Neural crest cell (in vitro differentiated cells): ENCODE data around the gene GPNMB. TPM values are rescaled to one million over a fixed set of nuclear protein-coding genes. Genes with fewer than 3 reads are reported as not detected.

Experiments used
- DNase-seq: peaks from one replicate; pipeline ENCODE4 v3.0.0; 2021; ENCODE audit warnings: low read depth, mixed read lengths, low spot score
- H3K27ac Mint-ChIP-seq: one replicate; pipeline ENCODE4 v1.8.0; 2021; ENCODE audit warnings: mild to moderate bottlenecking, mixed read lengths; ENCODE audit not compliant: unreplicated experiment
- H3K27me3 Mint-ChIP-seq: 2 replicates; pipeline ENCODE4 v1.8.0; 2021; ENCODE audit warnings: low read depth, mild to moderate bottlenecking, mixed read lengths
- H3K36me3 Mint-ChIP-seq: 2 replicates; pipeline ENCODE4 v1.8.0; 2021; ENCODE audit warnings: low read depth, mild to moderate bottlenecking, mixed read lengths
- H3K4me1 Mint-ChIP-seq: 2 replicates; pipeline ENCODE4 v1.8.0; 2021; ENCODE audit warnings: mixed read lengths
- H3K4me3 Mint-ChIP-seq: one replicate; pipeline ENCODE4 v1.8.0; 2021; ENCODE audit warnings: mild to moderate bottlenecking, mixed read lengths
- H3K9me3 Mint-ChIP-seq: 2 replicates; pipeline ENCODE4 v1.8.0; 2021; ENCODE audit warnings: mixed read lengths
- total RNA-seq: library from RNA; stranded (reverse); gene quantifications from 2 replicates; pipeline ENCODE4 v1.2.1, GENCODE V29; 2021
- TF ChIP-seq, protein P1 (sequence below): fragments of 200-600 bp; sonication (generic); conservative IDR thresholded peaks from 2 replicates; pipeline ENCODE4 v1.5.0; 2021; ENCODE audit warnings: antibody characterized with exemption, mild to moderate bottlenecking

The GPNMB gene
- total RNA-seq, 1 donor from 2014 or later, result not detected

DNA sequence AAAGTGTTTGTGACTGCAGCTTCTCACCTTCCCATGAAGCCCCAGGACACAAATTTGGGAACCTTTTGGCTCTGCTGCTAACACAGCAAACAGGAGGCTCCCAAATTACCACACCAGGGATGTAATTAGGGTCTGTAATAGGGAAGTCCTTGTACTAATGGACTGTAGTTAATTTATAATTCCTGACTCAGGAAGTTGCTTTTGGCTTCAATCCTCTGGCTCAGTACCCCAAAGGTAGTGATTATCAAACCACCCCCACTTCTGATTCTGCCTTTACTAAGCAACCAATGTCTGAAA is 48.8 kb downstream of the GPNMB start:
- Mint-ChIP-seq H3K27ac (no peak overlapping the region), H3K36me3 (peaks cover 3% of the 10 kb centered on the region), H3K27me3 (peaks cover 8% of the 10 kb centered on the region), H3K4me3 (no peak overlapping the region), H3K4me1 (peaks cover 12% of the 10 kb centered on the region), H3K9me3 (peaks cover 3% of the 10 kb centered on the region)
- DNase-seq, result no peak
- TF ChIP-seq, protein P1, sequence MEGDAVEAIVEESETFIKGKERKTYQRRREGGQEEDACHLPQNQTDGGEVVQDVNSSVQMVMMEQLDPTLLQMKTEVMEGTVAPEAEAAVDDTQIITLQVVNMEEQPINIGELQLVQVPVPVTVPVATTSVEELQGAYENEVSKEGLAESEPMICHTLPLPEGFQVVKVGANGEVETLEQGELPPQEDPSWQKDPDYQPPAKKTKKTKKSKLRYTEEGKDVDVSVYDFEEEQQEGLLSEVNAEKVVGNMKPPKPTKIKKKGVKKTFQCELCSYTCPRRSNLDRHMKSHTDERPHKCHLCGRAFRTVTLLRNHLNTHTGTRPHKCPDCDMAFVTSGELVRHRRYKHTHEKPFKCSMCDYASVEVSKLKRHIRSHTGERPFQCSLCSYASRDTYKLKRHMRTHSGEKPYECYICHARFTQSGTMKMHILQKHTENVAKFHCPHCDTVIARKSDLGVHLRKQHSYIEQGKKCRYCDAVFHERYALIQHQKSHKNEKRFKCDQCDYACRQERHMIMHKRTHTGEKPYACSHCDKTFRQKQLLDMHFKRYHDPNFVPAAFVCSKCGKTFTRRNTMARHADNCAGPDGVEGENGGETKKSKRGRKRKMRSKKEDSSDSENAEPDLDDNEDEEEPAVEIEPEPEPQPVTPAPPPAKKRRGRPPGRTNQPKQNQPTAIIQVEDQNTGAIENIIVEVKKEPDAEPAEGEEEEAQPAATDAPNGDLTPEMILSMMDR, result no peak

DNA sequence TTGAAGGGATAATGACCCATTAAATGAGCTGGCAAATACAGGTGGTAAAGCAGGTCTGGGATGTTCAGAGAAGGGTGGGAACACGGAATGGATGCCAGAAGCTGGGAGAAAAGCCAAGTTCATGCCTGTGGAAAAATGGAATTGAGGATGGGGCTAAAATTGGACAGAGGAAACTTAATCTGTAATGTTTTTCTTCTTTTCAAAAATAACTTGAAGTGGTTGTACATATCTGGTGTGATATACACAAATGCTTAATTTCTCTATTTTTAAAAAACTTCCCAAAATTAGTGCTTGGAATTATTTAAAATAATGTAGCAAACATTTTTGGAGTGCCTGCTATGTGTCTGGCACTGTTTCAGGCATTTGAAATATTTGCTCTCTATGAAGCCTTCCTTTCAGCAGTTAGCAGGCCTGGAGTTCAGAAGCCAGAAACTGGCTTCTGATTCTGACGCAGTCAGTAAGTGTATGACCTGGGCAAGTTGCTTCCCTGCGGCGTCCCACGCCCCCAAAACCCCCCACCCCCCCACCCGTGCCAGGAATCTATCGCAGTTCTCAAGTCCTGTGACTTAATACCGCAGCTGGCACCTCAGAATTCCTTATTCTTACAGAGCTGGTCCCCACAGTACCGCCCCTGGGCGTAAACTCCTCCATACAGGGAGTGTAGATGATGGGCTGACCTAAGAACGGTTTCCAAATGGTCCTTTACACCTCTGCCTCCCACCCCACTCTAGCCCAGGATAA is 51.7 kb downstream of the GPNMB start:
- peaks cover 8% of the 10 kb centered on the region for H3K27me3 Mint-ChIP-seq

DNA sequence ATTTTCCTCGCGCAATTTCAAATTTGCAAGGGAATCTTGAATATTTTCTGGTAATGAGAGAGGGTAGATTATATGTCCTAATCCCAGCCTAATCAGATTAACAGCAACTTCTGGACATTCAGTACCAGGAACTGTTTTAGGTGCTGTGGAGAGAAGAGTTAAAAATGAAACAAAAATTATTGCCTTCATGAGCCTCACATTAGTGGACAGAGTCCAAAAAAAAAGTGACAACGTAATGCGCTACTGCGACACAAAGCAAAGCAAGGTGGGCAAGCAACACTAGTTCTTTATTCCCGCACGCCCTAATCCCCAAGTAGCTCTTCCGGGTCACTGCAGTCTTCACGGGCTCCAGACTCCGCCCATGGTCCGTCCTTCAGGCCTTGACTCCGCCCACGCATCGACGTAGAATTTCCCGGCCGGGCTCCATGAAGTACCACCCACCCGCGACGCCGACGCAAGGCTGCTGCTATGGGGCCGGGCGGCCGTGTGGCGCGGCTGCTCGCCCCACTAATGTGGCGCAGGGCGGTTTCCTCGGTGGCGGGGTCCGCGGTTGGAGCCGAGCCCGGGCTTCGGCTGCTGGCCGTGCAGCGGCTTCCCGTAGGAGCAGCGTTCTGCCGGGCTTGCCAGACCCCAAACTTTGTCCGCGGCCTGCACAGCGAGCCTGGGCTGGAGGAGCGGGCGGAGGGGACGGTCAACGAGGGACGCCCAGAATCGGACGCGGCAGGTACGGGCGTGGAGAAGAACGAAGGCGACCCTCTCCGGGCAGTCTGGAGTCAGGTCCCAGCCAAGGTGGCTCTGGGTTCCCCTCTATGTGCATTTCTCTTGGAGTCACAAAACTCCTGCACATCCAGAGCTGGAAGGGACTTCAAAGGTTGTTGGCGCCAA is 52.6 kb downstream of the GPNMB start, which contains the start of gene MALSU1:
Gene MALSU1, plus strand, starts transcription at position 455 of the 885 bp plus-strand sequence. Its CDS starts 14 bp downstream, at position 469.
- Mint-ChIP-seq H3K9me3 (peaks cover 3% of the 10 kb centered on the region), H3K4me1 (peaks cover 32% of the 10 kb centered on the region), H3K27me3 (peaks cover 8% of the 10 kb centered on the region)

More for the DNA sequence above, 51.7 kb downstream of the GPNMB start:
- no peak for DNase-seq
- peak overlapping the region; percentile 89 for H3K27ac Mint-ChIP-seq
- peaks cover 30% of the 10 kb centered on the region for H3K4me1 Mint-ChIP-seq
- H3K36me3 Mint-ChIP-seq, result peaks cover 13% of the 10 kb centered on the region
- TF ChIP-seq, protein P1, result no peak
- H3K4me3 Mint-ChIP-seq, result peak overlapping the region; percentile 94
- peaks cover 3% of the 10 kb centered on the region for H3K9me3 Mint-ChIP-seq

DNA sequence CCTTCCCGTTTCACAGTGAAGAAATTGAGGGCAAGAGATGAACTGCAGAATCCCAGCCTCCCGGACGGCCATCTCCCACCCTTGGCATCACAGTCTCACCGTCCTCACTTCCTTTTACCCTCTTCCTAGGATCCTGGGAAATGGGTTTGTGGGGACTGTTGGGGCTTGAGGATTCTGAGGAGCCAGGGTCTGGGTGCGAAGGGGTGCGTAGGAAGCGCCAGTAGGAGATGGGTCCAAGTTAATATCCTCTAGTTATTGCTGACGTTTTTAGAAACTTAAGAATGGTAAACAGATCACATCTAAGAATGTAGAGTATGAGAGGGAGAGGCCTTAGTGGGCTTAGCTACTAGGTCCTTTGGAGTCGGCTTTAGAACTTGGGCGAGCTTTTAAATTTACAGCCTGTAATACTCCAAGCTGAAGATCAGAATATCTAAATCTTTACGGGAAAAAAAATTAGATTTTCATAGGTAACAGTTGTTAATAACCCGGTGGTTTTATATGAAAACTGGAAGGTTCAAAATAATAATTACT is 53.3 kb downstream of the GPNMB start:
- Mint-ChIP-seq H3K36me3 (peaks cover 20% of the 10 kb centered on the region), H3K4me1 (peaks cover 39% of the 10 kb centered on the region), H3K9me3 (peaks cover 3% of the 10 kb centered on the region), H3K27me3 (peaks cover 8% of the 10 kb centered on the region), H3K27ac (peak overlapping the region; percentile 92), H3K4me3 (peak overlapping the region; percentile 94)
- TF ChIP-seq, protein P1, result no peak
- no peak for DNase-seq

More for the DNA sequence above, 52.6 kb downstream of the GPNMB start, which contains the start of gene MALSU1:
- Mint-ChIP-seq H3K4me3 (peak within 1 kb of the TSS; percentile 94), H3K27ac (peak within 1 kb of the TSS; percentile 92), H3K36me3 (peaks cover 13% of the 10 kb centered on the region)
- TF ChIP-seq, protein P1, result no peak
- peak; percentile 96 for DNase-seq

DNA sequence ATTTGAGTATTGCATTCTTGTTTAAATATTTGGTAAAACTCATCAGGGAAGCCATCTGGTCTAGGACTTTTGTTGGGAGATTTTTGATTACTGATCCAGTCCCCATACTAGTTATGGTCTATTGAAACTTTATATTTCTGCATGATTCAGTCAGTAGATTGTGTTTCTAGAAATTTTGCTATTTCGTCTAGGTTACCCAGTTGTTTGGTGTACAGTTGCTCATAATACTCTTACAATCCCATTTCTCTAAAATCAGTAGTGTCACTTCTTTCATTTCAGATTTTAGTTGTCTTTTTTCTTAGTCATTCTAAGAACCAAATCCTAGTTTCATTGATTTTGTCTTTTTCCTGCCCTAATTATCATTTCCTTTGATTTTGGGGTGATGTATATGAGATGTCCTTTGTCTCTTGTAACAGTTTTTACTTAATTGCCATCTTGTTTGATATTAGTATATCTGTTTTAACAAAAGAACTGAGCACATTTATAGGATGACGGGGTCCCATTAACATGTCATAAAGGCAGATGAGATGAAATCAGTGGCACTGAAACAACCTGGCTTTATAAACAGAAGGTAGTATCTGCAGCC is 60.5 kb downstream of the GPNMB start:
- peaks cover 43% of the 10 kb centered on the region for H3K36me3 Mint-ChIP-seq
- H3K27me3 Mint-ChIP-seq, result no peaks in the 10 kb centered on the region
- TF ChIP-seq, protein P1, result no peak
- H3K4me1 Mint-ChIP-seq, result peaks cover 31% of the 10 kb centered on the region
- peak overlapping the region; percentile 31 for H3K4me3 Mint-ChIP-seq
- peak overlapping the region; percentile 38 for H3K27ac Mint-ChIP-seq
- H3K9me3 Mint-ChIP-seq, result peaks cover 3% of the 10 kb centered on the region
- no peak for DNase-seq
